Colon (tissue), 2 donors: Measurements from ENCODE around the gene VKORC1.
"Not testable (repeated sequence)": the region's sequence is repeated elsewhere in the genome, so short reads cannot be mapped to it uniquely, and the experiment has no call there.

Experiments used
- FAIRE-seq: peaks from 2 replicates; lab custom pipeline; 2012; peaks lifted over from hg19 to GRCh38; lab: Jason Lieb, UNC
- donor health status: control.
- donor health status: control.

The VKORC1 gene

GRCh38 chr16:31094424-31095120 is at the start of gene VKORC1:
Gene VKORC1 (minus strand): TSS chr16:31094797. CDS start chr16:31094729, 68 bp downstream.
- FAIRE-seq, result no peak

- no peak for FAIRE-seq
Measured at GRCh38 chr16:31143694-31144148, 49.1 kb upstream of the VKORC1 start.

- no peak for FAIRE-seq
Measured at GRCh38 chr16:31143011-31143693, 48.6 kb upstream of the VKORC1 start.

GRCh38 chr16:31142109-31143010 is 47.8 kb upstream of the VKORC1 start:
- no peak for FAIRE-seq

- no peak for FAIRE-seq
Measured at GRCh38 chr16:31141489-31142108, 47.0 kb upstream of the VKORC1 start.

GRCh38 chr16:31141071-31141469 is 46.5 kb upstream of the VKORC1 start:
- not testable (repeated sequence) for FAIRE-seq

- FAIRE-seq, result no peak
Measured at GRCh38 chr16:31138621-31139578, 44.3 kb upstream of the VKORC1 start.

GRCh38 chr16:31136822-31137499 is 42.4 kb upstream of the VKORC1 start:
- FAIRE-seq, result not testable (repeated sequence)

GRCh38 chr16:31136287-31136662 is 41.7 kb upstream of the VKORC1 start:
- FAIRE-seq, result no peak

GRCh38 chr16:31135535-31136286 is 41.1 kb upstream of the VKORC1 start, which contains the start of gene PRSS8:
Gene PRSS8 (minus strand): TSS chr16:31135727. CDS start chr16:31135498, 229 bp downstream.
- FAIRE-seq, result no peak

GRCh38 chr16:31134625-31135534 is 40.3 kb upstream of the VKORC1 start:
- no peak for FAIRE-seq

GRCh38 chr16:31134091-31134571 is 39.5 kb upstream of the VKORC1 start:
- no peak for FAIRE-seq

- FAIRE-seq, result no peak
Measured at GRCh38 chr16:31133046-31133501, 38.5 kb upstream of the VKORC1 start.

GRCh38 chr16:31132303-31132979 is 37.8 kb upstream of the VKORC1 start:
- FAIRE-seq, result no peak

- FAIRE-seq, result no peak
Measured at GRCh38 chr16:31131841-31132271, 37.3 kb upstream of the VKORC1 start.

GRCh38 chr16:31131416-31131815 is 36.8 kb upstream of the VKORC1 start:
- no peak for FAIRE-seq

GRCh38 chr16:31130899-31131298 is 36.3 kb upstream of the VKORC1 start:
- no peak for FAIRE-seq
